HL-60/S4 (cell line): Measurements from ENCODE around the gene GUCY1A2.
"Not testable (repeated sequence)": the region's sequence is repeated elsewhere in the genome, so short reads cannot be mapped to it uniquely, and the experiment has no call there.

ENCODE experiments used
- in situ Hi-C: fragments of 300-500 bp; cut with MboI; formaldehyde crosslinking; loops from 2 replicates; pipeline ENCODE4 v1.14.3; 2022; ENCODE audit warnings: low sequenced_read_pairs

The GUCY1A2 gene, protein sequence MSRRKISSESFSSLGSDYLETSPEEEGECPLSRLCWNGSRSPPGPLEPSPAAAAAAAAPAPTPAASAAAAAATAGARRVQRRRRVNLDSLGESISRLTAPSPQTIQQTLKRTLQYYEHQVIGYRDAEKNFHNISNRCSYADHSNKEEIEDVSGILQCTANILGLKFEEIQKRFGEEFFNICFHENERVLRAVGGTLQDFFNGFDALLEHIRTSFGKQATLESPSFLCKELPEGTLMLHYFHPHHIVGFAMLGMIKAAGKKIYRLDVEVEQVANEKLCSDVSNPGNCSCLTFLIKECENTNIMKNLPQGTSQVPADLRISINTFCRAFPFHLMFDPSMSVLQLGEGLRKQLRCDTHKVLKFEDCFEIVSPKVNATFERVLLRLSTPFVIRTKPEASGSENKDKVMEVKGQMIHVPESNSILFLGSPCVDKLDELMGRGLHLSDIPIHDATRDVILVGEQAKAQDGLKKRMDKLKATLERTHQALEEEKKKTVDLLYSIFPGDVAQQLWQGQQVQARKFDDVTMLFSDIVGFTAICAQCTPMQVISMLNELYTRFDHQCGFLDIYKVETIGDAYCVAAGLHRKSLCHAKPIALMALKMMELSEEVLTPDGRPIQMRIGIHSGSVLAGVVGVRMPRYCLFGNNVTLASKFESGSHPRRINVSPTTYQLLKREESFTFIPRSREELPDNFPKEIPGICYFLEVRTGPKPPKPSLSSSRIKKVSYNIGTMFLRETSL

DNA sequence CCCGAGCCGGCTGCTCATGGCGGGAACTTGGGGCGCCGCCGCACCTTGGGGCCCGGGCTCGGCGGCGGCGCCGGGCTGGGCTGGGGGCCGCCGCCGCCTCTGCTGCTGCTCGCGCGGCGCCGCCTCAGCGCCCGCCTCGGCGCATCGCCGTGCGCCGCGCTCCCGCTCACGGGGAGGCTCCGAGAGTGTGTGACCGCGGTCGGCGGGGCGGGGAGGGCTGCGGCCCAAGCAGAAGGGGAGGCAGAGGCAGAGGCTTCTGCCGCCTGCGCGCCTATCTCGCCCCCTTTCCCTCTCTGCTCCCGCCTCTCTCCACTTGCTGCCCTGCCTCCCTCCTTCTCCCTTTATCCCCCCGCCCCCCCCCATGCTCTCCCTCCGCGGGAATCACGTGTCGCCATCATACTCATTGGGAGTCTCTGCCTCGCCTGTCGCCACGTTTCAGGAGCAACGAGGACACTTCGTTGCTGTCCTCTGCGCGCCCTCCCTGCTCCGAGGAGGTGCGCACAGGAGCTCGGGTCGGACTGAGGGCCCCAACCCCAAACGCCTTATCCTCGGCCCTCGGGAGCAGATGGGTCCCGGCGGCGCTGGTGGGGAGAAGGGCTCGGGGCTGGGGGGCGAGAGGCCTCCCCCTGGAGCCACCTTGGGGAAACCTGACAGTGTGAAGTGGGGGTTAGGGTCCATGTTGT lies at the start of gene GUCY1A2:
GUCY1A2 (minus strand) TSS at position 258 of the 683 bp plus-strand sequence. CDS start 421 bp downstream, outside the sequence.
- in situ Hi-C loops = no loop called here

DNA sequence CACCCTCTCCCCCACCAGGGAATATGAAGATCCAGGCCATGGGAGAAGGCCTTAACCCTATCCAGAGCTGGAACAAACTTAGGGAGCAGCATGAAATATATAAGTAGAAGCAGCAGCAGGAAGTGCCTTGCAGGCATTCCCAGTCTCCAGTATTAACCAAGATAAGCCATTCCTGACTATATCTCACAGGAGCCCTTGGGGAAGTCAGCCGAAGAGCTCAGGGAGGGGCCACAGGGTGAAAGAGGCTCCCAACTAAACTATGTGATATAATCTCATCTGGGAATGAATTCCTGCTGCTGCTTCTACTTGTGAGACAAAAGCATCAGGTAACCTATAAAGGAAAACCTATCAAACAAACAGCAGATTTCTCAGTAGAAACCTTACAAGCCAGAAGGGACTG lies 36.1 kb upstream of the GUCY1A2 start:
- in situ Hi-C loops = no loop called here

DNA sequence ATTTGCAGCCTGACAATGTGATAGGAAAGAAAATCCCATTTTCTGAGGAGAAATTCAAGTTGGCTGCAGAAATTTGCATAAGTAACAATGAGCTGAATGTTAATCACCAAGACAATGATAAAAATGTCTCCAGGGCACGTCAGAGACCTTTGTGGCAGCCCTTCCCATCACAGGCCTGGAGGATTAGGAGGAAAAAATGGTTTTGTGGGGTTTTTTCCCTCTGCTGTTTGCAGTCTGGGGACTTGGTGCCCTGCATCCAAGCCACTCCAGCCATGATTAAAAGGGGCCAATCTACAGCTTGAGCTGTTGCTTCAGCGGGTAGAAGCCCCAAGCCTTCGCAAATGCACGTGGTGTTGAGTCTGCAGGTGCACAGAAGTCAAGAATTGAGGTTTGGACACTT lies 33.1 kb upstream of the GUCY1A2 start:
- in situ Hi-C loops = not testable (repeated sequence)

DNA sequence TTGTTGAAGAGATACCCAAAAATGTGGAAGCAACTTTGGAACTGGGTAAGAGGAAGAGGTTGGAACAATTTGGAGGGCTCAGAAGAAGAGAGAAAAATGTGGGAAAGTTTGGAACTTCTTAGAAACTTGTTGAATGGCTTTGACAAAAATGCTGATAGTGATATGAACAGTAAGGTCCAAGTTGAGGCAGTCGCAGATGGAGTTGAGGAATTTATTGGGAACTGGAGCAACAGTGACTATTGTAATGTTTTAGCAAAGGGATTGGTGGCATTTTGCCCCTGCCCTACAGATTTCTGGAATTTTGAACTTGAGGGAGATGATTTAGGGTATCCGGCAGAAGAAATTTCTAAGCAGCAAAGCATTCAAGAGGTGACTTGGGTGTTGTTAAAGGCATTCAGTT lies 32.6 kb upstream of the GUCY1A2 start:
- in situ Hi-C loops = not testable (repeated sequence)

DNA sequence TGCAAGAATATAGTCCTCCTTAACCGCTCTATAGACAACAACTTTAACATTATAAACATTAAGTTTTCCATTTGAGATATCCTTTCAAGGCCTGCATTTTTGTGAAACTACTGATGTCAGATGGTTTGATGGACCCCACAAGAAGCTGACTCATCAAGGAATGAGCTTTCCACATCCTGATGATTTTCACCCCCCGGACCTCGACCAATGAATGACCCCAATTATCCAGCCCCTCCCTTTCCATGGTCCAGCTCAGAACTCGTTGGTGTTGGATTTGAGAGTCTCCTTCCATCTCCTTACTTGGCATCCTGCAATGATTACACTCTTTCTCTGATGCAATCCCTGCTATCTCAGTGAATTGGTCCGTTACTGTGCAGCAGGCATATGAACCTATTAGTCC lies 31.8 kb upstream of the GUCY1A2 start:
- in situ Hi-C loops = no loop called here

DNA sequence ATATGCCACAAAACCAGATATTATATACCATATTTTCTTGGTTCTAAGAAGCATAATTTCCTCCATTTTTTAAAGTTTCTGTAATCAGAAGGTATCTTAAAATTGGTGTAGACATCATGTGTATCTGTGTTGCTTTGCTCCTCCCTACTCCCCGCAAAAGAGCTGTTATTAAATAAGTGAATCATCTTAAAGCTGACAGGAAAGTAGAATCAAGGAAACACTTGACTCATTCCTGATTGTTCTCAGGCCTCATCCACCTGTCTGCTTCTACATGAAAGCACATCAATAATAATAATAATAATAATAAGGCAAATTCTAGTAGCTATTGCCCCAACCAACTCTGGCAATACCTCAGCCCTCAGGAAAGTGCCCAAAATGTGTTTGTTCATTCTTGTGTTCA lies 26.2 kb upstream of the GUCY1A2 start:
- in situ Hi-C loops = no loop called here

DNA sequence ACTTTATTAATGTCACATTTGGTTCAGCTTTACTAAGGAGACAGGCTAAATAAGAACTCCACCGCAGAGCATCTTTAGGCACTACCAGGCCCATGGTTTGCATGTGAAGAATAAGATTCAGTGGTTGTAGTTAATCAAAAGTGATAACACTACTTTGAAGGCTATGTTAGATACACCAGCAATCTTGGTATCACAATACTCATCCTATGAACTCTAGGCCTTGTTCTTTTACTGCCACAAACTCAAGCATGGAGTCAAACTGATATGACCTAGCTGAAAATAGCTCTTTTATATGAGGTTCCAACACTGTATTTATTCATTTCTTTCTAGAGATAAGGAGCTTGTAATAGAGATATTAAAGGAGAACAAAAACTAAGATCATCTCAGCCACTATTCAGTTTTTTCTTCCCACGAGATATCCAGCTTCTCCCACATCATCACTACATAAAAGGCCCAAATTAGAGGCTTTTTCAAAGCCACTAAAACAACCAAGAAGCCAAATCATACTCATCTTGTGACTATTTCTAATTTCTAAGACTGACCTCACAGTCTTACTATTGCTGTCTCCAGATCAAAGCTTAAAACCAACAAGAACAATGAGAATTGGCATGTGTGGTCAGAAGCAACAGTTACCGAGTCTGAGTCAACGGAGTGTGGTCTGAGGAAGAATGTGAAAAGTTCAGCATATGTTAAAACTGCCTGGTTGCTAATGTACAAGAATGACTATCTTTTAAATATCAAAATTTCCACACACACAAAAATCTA lies 25.1 kb upstream of the GUCY1A2 start:
- in situ Hi-C loops = no loop called here

DNA sequence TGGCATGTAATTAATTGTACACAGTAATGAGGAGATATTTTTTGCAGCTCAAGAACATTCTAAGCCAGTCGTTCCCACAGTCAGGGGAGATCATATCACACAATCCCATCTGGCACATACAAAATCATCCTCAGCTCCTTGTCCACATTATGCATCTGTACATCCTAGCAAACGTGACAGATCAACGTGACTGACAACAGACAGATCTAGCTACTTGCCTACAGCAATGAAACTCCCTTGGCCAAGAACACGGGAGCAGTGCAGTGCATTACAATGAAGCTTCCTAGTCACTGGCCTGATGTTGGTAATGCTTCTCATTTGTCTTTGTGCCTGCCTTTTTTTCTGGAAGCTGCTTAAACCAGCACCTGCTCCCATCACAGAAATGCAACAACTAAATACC lies 24.5 kb upstream of the GUCY1A2 start:
- in situ Hi-C loops = no loop called here

DNA sequence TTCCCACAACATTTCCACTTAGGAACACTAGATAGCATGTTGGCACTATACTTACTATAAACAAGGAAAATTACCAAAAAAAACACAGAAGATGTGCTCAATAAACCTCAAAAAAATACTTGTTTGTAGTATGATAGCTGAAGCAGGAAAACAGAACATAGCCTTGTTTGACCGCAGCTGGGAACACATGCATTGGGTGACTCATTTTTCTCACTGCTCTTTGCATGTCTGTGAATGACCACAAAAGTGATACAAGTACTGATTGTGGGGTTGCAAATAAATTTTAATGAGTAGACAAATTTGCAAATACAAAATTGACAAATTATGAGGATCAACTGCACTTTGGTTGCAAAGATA lies 22.8 kb upstream of the GUCY1A2 start:
- in situ Hi-C loops = no loop called here

DNA sequence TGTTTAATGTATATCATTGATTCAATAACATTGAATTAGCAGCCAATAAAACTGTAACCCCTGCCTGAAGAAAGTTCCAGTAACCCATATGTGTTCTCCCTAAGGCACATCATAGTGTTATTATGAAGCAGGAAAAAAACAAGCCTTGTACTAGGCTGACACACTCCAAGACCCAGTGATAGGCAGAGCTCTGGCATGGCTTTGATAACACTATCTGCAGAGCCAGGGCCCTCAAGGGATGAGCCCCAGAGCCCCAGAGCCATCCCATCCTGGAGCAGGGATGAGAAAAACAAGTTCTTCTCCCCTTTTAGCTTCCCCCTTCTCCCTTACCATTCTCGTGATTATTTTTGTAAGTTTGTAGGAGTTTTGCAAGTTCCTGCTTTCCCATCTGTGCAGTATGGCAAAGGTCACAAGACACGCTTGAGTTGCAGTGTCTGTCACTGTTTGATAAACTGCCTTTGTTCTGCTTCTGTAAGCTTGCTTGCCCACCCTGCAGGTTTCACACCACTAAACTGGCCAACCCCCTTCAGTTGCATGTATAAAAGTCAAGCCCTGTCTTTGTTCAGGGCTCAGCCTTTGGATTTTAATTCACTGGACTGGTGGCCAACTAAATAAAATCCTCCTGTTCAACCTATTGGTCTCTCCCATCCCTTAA lies 22.3 kb upstream of the GUCY1A2 start:
- in situ Hi-C loops = no loop called here

DNA sequence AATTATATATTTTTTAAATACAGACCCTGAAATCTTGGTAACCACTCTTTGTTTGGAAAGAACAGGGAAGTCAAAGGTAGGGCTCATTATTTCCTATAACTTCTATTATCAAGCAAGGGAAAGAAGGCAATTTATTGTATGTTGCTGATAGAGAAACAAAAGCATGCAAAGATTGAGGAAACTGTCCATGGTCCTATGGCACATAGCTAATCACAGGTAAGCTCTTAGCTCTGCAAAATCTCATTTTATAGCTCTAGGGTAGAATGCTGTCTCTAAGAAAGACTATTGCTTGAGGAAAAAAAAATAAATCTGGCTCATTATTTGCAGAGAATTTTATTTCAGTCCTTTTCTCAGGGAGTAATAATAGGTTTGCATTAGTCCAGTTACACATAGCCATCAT lies 7.4 kb upstream of the GUCY1A2 start:
- in situ Hi-C loops = no loop called here

DNA sequence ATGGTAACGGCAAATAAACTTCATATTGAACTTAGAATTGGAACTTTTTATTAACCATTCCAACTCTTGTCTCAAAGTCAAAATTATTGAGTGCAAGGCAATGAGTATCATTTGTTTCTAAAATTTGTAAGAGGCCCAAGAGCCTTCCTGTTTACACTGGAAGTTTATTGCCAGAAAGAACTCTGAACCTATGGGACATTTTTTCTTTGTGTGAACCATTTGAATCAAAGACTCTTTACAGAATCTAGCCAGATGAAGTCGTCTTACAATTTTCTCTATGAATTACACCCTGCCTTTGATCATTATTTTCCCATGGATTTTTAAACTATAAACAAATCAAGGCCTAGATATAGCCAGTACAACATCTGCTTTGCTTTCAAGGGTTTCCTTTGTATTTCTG lies 2.3 kb upstream of the GUCY1A2 start:
- in situ Hi-C loops = no loop called here

DNA sequence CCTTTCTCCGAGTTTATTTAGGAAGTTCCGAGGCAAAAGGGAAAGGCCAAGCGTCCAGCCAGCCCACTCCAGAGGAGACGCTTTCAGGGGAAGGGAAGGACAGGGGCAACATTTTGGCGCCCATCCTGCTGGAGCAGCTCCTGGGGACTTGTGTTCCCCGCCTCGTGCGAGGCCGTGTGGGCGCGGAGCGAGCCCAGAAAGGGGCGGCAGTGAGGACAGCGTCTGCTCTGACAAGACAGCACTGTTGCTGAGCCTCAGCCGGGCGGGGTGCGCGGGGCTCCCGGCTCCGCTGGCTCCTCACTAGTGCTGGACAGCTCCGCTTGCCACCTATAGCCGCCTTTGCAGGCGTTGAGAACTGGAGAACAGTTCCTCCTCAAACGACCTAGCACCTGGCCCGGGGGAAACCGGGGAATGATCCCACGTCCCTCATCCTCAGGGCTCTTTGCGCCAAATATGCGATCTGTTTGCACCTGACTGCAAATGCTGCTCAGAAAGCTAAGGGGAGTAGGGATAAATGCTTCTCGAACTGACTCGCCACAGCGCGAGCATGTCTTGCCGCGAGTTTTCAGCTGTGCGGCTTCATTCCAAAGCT lies 722 bp upstream of the GUCY1A2 start:
- in situ Hi-C loops = no loop called here

DNA sequence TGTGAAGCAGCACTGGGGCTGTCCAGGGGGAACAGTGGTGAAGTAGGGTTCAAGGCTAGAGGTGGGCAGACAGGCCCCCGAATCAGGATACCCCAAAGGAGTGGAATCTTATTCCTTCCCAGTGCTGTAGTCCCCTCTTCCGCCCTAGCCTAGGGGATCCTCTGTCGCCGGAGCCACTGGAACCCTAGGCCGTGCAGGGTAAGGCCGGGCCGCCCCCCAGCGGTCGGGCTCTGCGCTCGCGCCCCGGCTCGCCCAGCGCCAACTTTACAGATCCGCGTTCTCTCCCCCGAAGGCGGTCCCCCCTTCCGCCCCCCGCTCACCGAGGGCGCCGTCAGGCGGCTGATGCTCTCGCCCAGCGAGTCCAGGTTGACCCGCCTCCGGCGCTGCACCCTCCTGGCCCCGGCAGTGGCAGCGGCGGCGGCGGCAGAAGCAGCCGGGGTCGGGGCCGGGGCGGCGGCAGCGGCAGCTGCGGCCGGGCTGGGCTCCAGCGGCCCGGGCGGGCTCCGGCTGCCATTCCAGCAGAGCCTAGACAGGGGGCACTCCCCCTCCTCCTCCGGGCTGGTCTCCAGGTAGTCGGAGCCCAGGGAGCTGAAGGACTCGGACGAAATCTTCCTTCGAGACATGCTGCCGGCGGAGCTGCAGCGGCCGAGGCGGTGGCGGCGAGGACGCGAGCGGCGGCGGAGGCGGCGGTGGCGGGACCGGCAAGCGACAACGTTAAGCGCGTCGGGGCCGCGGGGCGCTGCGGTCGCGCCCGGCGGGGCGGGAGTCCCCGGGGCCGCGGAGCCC lies 650 bp downstream of the GUCY1A2 start:
- in situ Hi-C loops = no loop called here

DNA sequence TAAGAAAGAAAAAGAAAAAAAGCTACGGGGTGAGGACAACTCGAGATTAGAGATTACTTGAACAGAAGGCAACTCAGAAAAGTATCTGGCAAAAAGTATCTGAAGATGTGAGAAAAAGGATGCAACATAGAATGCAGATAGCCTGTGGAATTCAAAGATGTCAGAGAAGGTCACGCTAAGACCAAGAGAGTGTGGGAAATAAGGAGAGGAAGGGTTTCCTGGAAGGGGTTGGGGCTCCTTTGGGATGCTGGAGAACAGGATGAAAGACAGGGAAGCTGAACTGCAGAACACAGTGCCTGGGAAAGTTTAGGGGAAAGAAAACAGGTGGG lies 1.2 kb downstream of the GUCY1A2 start:
- in situ Hi-C loops = no loop called here

DNA sequence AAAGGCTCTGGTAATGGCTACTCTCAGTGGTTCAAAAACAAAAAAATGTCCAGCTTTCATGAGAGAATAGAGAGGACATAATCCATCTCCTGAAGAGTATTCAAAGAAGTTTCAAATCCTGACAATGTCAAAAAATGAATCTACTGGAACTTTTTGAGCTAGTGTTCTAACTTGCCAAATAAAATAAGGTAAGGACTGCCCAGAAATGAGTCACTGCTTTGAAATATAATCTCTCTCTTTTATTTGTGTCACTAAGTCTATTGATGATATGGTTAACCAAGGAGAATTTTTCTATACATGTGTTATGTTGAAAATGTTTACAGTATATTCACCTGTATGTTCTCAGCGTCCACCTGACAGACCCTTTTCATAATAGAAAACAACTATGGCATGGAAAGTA lies 3.4 kb downstream of the GUCY1A2 start:
- in situ Hi-C loops = no loop called here

DNA sequence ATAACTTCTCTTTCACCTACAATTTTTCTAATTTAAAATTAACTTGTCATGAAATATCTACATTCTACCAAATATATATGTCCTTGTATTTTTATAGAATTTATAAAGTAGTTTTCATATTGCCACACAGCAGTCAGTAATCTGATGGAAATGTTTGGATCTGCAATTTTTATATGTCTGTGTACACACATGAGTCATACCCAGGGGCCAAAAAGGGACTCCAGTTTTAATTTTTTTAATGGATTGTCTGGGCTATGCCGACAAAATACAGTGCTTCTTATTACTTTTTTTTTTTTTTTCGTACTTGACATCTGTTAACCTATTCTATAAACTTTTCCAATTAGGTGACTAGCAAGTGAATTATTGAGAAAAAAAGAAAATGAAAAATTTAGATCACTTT lies 6.3 kb downstream of the GUCY1A2 start:
- in situ Hi-C loops = no loop called here

DNA sequence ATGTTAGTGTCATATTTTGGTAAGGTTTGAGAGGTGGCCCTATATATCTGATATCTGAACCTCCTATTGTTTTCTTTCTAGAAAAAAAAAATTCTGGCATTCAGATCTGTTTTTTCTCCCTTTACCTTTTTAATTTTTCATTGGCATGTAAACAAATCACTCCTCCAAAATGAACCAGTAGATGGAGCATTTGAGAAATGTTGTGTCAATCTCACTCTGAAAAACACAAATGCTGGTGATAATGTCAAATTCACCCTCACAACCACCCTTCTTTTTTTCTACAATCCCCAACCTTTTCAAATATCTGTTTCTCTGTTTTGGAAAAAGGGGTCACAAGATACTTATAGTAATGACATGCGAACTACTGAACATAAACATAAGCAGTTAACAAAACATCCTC lies 9.1 kb downstream of the GUCY1A2 start:
- in situ Hi-C loops = no loop called here

DNA sequence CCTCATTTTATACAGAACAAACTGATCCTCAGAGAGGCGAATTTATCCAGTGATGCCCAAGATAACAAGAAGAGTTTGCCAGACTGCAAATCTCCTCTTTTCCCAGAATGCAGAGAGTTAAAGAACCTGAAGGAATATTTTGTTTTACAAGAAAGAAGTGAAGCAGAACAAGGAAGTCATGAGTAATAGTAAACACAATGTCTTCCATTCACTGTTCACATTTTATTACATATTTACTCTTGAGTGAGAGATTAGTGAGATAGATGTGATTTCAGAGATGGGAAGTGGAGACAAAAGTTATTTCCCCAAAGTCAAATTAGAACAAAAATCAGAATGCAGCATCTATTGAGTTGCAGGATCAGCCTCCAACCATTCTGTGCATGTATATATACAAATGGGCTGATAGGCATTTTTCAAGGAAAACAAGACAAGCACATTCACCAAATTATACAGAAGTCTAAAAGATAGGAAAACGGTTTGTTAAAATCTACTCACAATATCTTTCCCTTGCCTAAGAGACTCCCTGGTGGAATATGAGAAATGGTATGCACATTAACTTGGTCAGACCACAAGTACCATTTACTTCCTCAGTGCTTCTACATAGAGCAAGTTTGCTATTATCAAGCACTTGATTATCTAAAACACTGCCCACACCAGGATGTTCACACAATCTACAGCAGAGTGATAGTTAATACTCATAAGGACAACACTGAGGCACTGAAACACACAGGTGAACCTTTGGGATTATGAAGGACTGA lies 12.0 kb downstream of the GUCY1A2 start:
- in situ Hi-C loops = no loop called here
